T-helper 1 cell treated with Interleukin-12 subunit alpha and Interleukin-12 subunit beta and Interleukin-4 antibody, amounts not matched to agents 30 μg/mL and 1 μg/mL, for 36 hours (primary cell): ENCODE measurements around the gene RBM4B.
"Not testable (repeated sequence)": the region's sequence is repeated elsewhere in the genome, so short reads cannot be mapped to it uniquely, and the experiment has no call there.

Experiments
- H3K27ac Mint-ChIP-seq: one replicate; pipeline ENCODE4 v1.8.0; 2021; ENCODE audit warnings: mild to moderate bottlenecking, mixed read lengths
- H3K27me3 Mint-ChIP-seq: one replicate; pipeline ENCODE4 v1.8.0; 2021; ENCODE audit warnings: low read depth, mixed read lengths
- H3K36me3 Mint-ChIP-seq: one replicate; pipeline ENCODE4 v1.8.0; 2021; ENCODE audit warnings: low read depth, mixed read lengths
- H3K4me1 Mint-ChIP-seq: one replicate; pipeline ENCODE4 v1.8.0; 2021; ENCODE audit warnings: low read depth, mixed read lengths
- H3K4me3 Mint-ChIP-seq: one replicate; pipeline ENCODE4 v1.8.0; 2021; ENCODE audit warnings: mild to moderate bottlenecking, moderate library complexity, mixed read lengths
- H3K9me3 Mint-ChIP-seq: one replicate; pipeline ENCODE4 v1.8.0; 2021; ENCODE audit warnings: mixed read lengths

Gene RBM4B

GRCh38 chr11:66652651-66653050 is 25.0 kb downstream of the RBM4B start:
- Mint-ChIP-seq H3K4me1 (peaks cover 14% of the 10 kb centered on the region), H3K36me3 (peaks cover 25% of the 10 kb centered on the region), H3K27ac (no peak overlapping the region), H3K9me3 (no peaks in the 10 kb centered on the region), H3K27me3 (no peaks in the 10 kb centered on the region), H3K4me3 (no peak overlapping the region)

GRCh38 chr11:66651016-66651415 is 26.7 kb downstream of the RBM4B start:
- Mint-ChIP-seq H3K4me3 (no peak overlapping the region), H3K4me1 (peaks cover 30% of the 10 kb centered on the region), H3K9me3 (no peaks in the 10 kb centered on the region), H3K27me3 (no peaks in the 10 kb centered on the region), H3K36me3 (peaks cover 39% of the 10 kb centered on the region), H3K27ac (no peak overlapping the region)

- H3K27ac Mint-ChIP-seq, result no peak overlapping the region
- H3K36me3 Mint-ChIP-seq, result peaks cover 48% of the 10 kb centered on the region
- no peaks in the 10 kb centered on the region for H3K9me3 Mint-ChIP-seq
- H3K27me3 Mint-ChIP-seq, result no peaks in the 10 kb centered on the region
- H3K4me1 Mint-ChIP-seq, result peaks cover 40% of the 10 kb centered on the region
- no peak overlapping the region for H3K4me3 Mint-ChIP-seq
Measured at GRCh38 chr11:66649903-66650302, 27.8 kb downstream of the RBM4B start.

- Mint-ChIP-seq H3K36me3 (peaks cover 70% of the 10 kb centered on the region), H3K27ac (no peak overlapping the region)
Measured at GRCh38 chr11:66646828-66647227, 30.9 kb downstream of the RBM4B start.

GRCh38 chr11:66643745-66644437 is 33.8 kb downstream of the RBM4B start:
- H3K27ac Mint-ChIP-seq, result no peak overlapping the region
- no peaks in the 10 kb centered on the region for H3K9me3 Mint-ChIP-seq

More at GRCh38 chr11:66646828-66647227, 30.9 kb downstream of the RBM4B start:
- H3K4me1 Mint-ChIP-seq, result peaks cover 60% of the 10 kb centered on the region
- no peaks in the 10 kb centered on the region for H3K9me3 Mint-ChIP-seq
- no peak overlapping the region for H3K4me3 Mint-ChIP-seq
- no peaks in the 10 kb centered on the region for H3K27me3 Mint-ChIP-seq

GRCh38 chr11:66641834-66642233 is 35.9 kb downstream of the RBM4B start:
- Mint-ChIP-seq H3K36me3 (peaks cover 70% of the 10 kb centered on the region), H3K27ac (peak overlapping the region; percentile 2)

More at GRCh38 chr11:66643745-66644437, 33.8 kb downstream of the RBM4B start:
- no peak overlapping the region for H3K4me3 Mint-ChIP-seq
- peaks cover 81% of the 10 kb centered on the region for H3K36me3 Mint-ChIP-seq
- no peaks in the 10 kb centered on the region for H3K27me3 Mint-ChIP-seq
- peaks cover 74% of the 10 kb centered on the region for H3K4me1 Mint-ChIP-seq

GRCh38 chr11:66639814-66640340 is 37.8 kb downstream of the RBM4B start:
- peaks cover 61% of the 10 kb centered on the region for H3K4me1 Mint-ChIP-seq
- H3K4me3 Mint-ChIP-seq, result peak overlapping the region; percentile 88
- not testable (repeated sequence) for H3K27me3 Mint-ChIP-seq, H3K9me3 Mint-ChIP-seq
- H3K27ac Mint-ChIP-seq, result peak overlapping the region; percentile 91
- H3K36me3 Mint-ChIP-seq, result peaks cover 51% of the 10 kb centered on the region

More at GRCh38 chr11:66641834-66642233, 35.9 kb downstream of the RBM4B start:
- Mint-ChIP-seq H3K4me1 (peaks cover 75% of the 10 kb centered on the region), H3K4me3 (peak overlapping the region; percentile 52), H3K27me3 (no peaks in the 10 kb centered on the region), H3K9me3 (no peaks in the 10 kb centered on the region)

- Mint-ChIP-seq H3K36me3 (peaks cover 51% of the 10 kb centered on the region), H3K4me1 (peaks cover 60% of the 10 kb centered on the region), H3K4me3 (peak overlapping the region; percentile 88), H3K27ac (peak overlapping the region; percentile 91), H3K27me3 (no peaks in the 10 kb centered on the region), H3K9me3 (no peaks in the 10 kb centered on the region)
Measured at GRCh38 chr11:66639066-66639813, 38.4 kb downstream of the RBM4B start.

- peak within 1 kb of the TSS; percentile 91 for H3K27ac Mint-ChIP-seq
- peaks cover 44% of the 10 kb centered on the region for H3K36me3 Mint-ChIP-seq
- no peaks in the 10 kb centered on the region for H3K27me3 Mint-ChIP-seq
Measured at GRCh38 chr11:66638177-66639065, 39.3 kb downstream of the RBM4B start, which contains the start of gene RBM4. RBM4 (plus strand) TSS chr11:66638703; CDS start chr11:66639712, 1,009 bp downstream.

GRCh38 chr11:66637557-66638176 is 40.0 kb downstream of the RBM4B start:
- peaks cover 36% of the 10 kb centered on the region for H3K36me3 Mint-ChIP-seq
- peak overlapping the region; percentile 88 for H3K4me3 Mint-ChIP-seq
- H3K9me3 Mint-ChIP-seq, result no peaks in the 10 kb centered on the region
- peaks cover 49% of the 10 kb centered on the region for H3K4me1 Mint-ChIP-seq
- no peaks in the 10 kb centered on the region for H3K27me3 Mint-ChIP-seq
- peak overlapping the region; percentile 91 for H3K27ac Mint-ChIP-seq

More at GRCh38 chr11:66638177-66639065, 39.3 kb downstream of the RBM4B start, which contains the start of gene RBM4:
- Mint-ChIP-seq H3K9me3 (no peaks in the 10 kb centered on the region), H3K4me3 (peak within 1 kb of the TSS; percentile 88), H3K4me1 (peaks cover 57% of the 10 kb centered on the region)

- Mint-ChIP-seq H3K27ac (peak overlapping the region; percentile 24), H3K4me3 (no peak overlapping the region), H3K4me1 (peaks cover 39% of the 10 kb centered on the region), H3K36me3 (peaks cover 31% of the 10 kb centered on the region), H3K27me3 (no peaks in the 10 kb centered on the region), H3K9me3 (no peaks in the 10 kb centered on the region)
Measured at GRCh38 chr11:66636411-66636810, 41.3 kb downstream of the RBM4B start.

GRCh38 chr11:66632952-66633351 is 44.7 kb downstream of the RBM4B start:
- no peak overlapping the region for H3K27ac Mint-ChIP-seq
- H3K36me3 Mint-ChIP-seq, result peaks cover 28% of the 10 kb centered on the region
- peaks cover 26% of the 10 kb centered on the region for H3K4me1 Mint-ChIP-seq
- H3K9me3 Mint-ChIP-seq, result no peaks in the 10 kb centered on the region
- no peak overlapping the region for H3K4me3 Mint-ChIP-seq
- no peaks in the 10 kb centered on the region for H3K27me3 Mint-ChIP-seq

- Mint-ChIP-seq H3K9me3 (no peaks in the 10 kb centered on the region), H3K27ac (no peak overlapping the region), H3K36me3 (peaks cover 37% of the 10 kb centered on the region), H3K4me1 (peaks cover 18% of the 10 kb centered on the region), H3K27me3 (no peaks in the 10 kb centered on the region), H3K4me3 (no peak overlapping the region)
Measured at GRCh38 chr11:66631883-66632282, 45.8 kb downstream of the RBM4B start.
